GM19351 (cell line): Measurements from ENCODE around the gene MGST2.

Source experiments
- ATAC-seq: cut with Tn5 transposase; IDR thresholded peaks from one replicate; pipeline ENCODE4 v1.9.1; 2021; ENCODE audit warnings: mild to moderate bottlenecking, moderate library complexity; ENCODE audit not compliant: unreplicated experiment

MGST2 gene

DNA sequence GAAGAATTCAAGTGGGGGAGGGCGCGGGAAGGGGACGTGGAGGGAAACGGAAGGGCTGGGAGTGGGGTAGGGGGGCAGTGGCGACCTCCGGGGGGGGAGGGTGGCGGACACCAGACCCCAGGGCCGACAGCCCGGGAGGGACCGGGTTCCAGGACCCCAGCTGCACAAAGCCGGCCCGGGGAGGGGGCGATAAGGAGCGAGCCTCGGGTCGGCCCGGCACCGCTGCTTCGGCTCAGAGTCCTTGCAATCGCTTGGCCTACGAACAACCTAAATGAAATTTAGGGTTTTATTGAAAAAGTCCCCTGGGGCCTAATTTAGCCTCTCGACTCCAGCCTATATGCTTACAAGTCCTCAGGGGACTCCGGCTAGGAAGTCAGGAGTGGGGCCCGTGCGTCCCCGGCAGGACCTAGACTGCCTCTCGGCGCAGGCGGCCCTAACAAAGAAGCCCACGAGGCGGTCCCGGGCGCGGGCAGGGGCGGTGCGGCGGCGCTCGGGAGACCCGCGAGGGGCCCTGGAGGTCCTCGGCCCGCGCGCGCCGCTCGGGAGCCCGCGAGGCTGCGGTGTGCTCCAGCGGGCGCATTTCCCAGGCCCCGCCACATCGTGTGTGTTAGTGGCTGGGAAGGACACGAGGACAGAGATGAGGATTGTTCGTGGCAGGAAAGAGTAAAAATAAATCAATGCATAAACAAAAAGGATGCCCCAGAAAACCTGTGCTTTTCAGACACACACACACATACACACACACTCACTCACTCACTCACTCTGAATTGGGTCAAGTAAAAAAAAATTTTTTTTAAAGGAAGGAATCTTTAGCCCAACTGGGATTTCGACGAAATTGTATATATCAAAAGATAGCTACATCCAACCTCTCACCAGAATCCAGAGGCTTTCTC, 70.0 kb downstream of the MGST2 start:
- no peak for ATAC-seq

DNA sequence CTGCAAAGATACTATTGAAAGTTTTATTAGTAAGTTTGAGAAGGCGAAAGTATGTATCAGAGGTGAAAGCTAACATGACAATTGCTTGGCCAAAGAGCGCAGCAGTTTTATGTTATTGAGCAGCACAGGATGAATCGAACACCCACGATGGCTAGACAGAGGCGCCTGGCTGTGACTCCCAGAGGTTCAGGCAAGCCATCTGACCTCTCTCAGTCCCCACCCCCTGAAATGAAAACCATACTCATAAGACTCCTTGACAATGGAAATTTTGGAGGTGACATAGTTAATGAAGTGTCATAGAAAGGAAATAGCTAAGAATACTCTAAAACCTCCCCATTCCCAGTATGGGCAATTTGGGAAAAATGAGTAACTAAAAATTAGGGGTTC, 70.6 kb downstream of the MGST2 start:
- ATAC-seq, result no peak

DNA sequence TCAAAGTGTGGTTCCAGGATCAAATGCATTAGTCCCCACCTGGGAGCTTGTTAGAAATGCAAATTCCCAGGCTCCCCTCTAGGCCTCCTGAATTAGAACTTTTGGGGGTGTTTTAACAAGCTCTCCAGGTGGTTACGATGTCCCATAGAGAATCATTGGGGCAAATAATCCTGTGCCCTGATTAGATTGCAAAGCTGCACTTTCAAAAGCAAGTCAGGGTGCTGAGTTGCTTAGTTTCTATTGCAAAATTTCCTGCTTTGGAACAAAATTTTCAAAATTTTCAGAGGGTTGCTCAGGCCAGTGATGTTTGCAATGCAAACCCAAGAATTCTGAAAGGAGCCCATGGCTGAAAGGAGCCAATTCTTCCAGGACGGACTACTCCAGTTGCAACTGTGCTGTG, 71.0 kb downstream of the MGST2 start:
- no peak for ATAC-seq

DNA sequence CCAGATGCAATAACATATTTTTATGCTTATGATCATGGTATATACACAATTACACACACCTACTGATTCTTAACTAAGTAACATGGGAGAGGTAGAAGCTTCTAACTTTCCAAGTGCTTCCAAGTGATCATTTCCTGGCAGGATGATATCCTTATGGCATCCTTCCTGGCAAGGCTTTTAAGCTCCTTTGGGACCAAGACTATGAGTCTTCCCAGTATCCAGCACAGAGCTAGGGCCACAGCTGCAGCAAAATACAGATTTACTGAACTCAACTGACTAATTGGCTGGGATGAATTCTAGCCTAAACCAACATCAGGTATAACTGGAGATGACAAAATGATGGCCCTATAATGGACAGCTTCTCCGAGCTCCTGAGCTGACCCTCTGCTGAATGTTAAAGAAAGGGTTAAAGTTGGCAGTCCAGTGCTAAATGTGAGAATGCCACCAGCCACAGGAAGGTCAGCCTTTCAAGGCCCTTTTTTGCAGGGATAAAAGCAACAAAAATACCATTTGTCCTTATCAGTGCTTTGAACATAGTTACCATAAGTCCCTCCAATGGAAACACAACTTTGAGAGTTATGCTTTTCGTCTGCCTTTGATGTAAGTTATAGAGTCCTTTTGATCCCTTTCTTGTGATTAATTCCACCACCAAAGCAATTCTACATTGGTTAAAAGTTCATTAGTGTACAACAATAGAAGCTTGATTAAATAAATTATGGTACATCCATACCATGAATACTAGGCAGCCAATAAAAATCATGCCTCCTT, 73.4 kb downstream of the MGST2 start:
- no peak for ATAC-seq

DNA sequence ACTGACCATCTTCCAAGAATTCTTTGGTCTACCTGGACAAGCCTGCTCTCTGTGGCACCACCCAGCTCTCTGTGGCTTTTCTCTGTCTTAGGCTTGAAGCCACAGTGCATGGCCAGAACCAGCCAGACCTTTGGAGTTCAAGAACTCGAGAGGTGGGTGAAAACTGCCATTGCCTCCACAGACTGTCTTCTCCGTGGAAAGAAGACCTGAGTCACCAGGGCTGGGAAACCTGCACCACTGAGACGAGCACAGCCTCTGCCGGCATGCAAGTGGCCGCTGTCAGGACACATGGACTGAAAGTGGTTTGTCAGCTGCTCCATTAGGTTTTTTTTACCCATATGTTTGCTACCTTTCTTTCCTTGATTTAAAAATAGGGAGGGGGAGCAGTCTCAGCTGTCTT, 74.5 kb downstream of the MGST2 start:
- ATAC-seq, result no peak

DNA sequence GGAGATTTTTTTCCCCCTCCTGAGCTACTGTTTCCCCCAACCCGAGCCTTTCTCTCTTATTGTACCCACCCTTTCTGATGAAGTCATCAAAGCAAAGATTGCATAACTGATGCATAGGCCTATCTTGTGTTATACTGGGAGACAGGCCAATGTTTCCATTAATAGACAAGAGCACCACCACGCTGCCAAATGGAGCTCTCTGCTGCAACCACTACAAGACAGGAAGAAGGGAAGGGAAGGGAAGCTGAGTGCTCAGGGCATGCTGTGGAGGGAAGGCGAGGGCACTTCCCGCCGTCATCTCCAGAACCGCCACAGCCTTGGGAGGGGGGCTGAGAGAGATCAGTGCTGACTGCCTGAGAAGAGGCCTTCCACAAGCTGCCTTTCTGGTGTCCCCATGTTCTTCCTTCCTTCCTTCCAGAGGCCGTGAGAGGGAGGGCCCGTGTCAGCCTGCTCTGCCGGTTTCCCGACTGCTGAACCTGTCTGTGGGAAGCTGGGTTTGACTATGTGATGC, 75.0 kb downstream of the MGST2 start:
- ATAC-seq, result no peak

DNA sequence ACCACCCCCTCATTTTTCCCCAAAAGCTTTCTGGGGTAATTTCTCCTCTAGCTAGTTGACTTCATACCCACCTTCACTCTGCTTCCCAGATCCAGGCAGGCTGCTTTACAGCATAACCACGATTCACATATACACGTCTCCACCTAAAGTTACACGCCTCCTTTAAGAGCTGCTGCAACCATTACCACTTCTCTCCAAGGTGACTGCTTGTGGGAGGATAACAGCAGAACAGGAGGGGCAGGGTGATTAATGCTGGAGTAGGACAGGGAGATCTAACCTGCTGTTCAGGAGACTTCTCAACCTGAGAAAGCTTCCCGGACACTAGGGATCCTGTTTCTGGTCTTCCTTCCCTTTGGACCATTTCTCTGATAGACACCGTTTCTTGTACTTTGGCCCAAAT, 77.4 kb downstream of the MGST2 start:
- ATAC-seq, result no peak

DNA sequence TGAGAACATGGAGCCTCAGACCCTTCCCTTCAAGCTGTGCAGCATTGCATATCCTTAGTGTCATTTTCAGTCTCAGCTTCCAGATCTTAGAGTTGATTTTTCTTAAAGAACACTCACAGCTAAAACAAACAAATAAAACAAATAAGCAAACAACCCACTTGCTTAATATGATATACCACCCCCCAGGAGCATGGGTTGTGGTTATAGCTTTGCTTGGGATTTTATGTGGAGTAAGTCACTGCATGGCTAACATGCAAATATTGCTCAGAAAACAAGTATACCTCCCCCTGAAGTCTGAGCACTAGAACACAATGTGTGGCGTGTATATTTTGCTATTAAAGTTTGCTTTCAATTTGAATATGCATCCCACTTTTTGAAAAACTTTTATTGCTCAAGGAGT, 78.6 kb downstream of the MGST2 start:
- no peak for ATAC-seq

DNA sequence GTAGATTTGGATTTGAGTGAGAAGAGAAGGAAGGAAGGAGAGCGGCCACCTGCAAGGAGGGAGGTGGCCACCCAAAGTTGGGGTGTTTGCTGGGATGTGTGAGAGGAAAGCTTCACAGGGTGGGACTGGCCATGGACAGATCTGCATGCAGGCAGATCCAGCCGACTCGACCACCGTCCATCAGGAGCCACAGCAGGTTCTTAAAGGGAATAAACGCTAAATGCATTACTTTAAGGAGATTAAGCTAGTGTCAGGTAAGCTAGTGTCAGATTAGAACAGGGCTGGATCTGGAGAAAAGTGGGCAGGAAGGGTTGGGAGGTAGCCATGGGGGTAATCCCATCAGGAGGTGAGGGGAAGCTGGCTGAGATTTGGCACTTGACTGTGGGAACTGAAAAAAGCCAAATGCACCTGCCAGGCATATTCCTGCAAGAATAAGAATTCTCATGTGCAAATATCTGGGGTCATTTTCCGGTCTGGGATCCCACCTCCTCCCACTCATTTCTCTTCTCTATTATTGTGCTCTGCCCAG, 79.6 kb downstream of the MGST2 start:
- no peak for ATAC-seq

DNA sequence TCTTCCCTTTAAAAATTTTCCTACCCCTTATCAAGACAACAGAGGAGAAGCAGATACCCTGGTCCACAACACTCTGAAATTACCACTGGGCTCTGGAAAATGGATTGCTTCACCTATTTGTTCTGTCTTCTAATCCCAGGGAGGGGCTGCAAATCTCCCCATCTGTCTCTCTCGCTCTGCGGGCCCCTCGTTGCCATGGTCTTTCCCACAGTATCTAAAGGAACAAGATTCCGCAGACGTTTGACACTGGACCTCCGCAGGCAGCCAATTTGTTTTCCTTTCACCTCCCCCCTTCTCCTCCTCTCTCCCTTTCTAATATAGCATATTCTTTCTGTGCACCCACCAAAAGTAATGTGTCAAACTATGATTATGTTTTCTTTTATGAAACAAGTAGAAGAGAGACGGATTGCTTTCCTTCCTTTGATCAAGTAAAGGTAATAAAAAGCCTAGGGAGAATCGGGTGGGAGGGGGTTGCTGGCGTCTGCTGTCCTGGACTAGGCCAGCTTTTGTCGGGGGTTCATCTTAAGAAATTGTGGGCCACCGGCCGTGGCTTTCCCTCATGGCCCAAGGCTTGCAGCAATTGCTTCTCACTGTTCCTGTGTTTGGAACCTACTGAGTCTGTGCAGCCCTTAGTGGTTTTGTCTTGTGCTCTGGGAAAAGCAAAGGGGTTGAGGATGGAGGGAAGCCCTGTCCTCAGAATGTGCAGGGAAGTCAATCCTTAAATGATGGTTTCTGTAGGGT, 81.0 kb downstream of the MGST2 start:
- no peak for ATAC-seq

DNA sequence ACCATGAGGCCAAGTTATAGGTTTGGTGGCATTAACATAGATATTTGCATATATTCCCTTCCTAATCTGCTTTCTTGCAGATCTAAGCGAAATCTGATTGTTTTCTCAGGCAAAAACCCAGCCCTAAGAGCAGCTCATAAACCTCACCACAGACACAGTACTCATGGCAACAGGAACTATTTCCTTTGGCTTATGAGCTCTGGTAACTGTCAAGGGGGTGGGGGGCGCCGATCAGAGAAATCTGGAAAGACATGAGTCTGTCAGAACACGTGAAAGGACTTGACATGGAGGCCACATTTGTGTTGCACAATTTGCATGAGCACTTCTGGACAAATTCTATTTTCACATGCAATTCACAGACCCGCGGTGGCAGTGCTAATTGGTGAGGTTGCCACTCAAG, 83.7 kb downstream of the MGST2 start:
- no peak for ATAC-seq

DNA sequence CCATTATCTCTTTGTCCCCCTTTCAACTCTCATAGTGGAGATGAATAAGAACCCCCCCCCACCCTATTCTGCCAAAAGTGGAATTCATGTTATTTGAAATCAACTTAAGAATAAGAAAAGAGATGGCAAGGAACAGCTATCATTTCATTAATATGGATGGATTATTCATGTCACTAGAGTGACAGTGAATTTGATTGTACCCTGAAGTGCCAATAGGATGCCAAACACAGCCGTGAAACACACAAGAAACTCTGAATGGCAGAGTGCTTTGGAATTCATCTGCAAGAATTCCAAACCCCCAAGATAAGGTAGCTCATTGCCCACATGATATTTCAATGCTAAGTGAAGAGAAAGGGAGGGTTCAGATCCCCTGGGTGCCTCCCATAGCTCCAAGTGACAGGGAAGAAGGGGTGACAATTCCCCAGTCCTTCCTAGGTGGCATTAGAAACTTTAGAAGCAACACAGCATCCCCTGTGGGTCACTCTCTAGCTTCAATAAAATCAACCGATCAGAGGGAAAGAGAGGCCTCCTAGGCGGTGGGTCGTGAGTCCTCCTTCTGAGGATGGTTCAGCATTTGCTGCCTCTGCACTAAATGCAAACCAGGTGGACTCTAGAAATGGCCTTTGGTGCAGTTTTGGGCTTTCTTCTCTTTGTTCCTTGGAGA, 84.3 kb downstream of the MGST2 start:
- ATAC-seq, result no peak

DNA sequence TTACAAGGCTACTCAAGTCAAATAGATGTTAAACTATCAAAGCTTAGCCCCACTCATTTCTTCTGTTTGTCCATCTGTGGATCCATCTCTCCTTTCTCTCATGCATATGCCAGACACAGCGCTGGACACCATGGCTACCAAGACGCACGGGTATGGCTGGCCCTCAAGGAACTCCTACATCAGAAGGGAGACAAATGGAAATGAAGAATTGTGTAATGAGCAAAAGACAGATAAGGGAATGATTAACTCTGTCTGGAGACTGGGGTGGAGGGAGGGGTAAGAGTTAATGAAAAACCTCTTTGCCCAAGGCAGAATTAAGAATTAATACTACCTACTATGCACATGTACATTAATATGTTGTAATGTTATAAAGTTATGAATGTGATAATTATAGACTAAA, 88.1 kb downstream of the MGST2 start:
- ATAC-seq, result no peak
